B cell (primary cell): ENCODE results near the gene LRP1. TPM values are rescaled to one million over a fixed set of nuclear protein-coding genes. Genes with fewer than 3 reads are reported as not detected.

Experiments used
- ATAC-seq: fragments of 200-7000 bp; cut with Tn5 transposase; one replicate; pipeline ENCODE4 v1.10.0; 2021; ENCODE audit warnings: low read depth, mild to moderate bottlenecking, moderate number of reproducible peaks, moderate library complexity
- CTCF ChIA-PET: fragments of 350-600 bp; sonication (Branson Sonifier 250); formaldehyde crosslinking; loops from one replicate; lab custom pipeline; 2021; ENCODE audit warnings: antibody characterized with exemption, inconsistent platforms; lab: Charles Lee
- POLR2A ChIA-PET: fragments of 350-600 bp; sonication (Branson Sonifier 250); formaldehyde crosslinking; loops from one replicate; lab custom pipeline; 2021; ENCODE audit warnings: antibody characterized with exemption; lab: Charles Lee
- DNase-seq: peaks from one replicate; pipeline ENCODE4 v3.0.0; 2013
- H2AFZ ChIP-seq: 2 replicates; pipeline ENCODE4 v1.6.1; 2012; ENCODE audit warnings: mild to moderate bottlenecking, low read depth, low read length; ENCODE audit not compliant: insufficient read depth, poor library complexity, severe bottlenecking
- H3K27ac ChIP-seq, 2 donors: 1 replicate in 1 of 2; 2 replicates in 1 of 2; pipeline ENCODE4 v1.5.1; 2012 to 2013; ENCODE audit warnings: low read length in 2 of 2, mild to moderate bottlenecking in 2 of 2, moderate library complexity in 1 of 2
- H3K27me3 ChIP-seq, 4 experiments: fragments of 200-600 bp in 1 of 4; sonication (generic) in 1 of 4; replicated peaks in 1 of 4; 1 replicate in 2 of 4; 2 replicates in 2 of 4; pipeline versions ENCODE4 v1.6.1 to v1.7.0; 2013 to 2016; ENCODE audit warnings: low read length in 3 of 4, mild to moderate bottlenecking in 2 of 4, mixed read lengths in 1 of 4, moderate library complexity in 1 of 4; ENCODE audit not compliant: insufficient read depth in 4 of 4, control insufficient read depth in 3 of 4; ENCODE audit errors: control extremely low read depth in 1 of 4
- H3K36me3 ChIP-seq, 2 experiments: replicated peaks in 1 of 2; 1 replicate in 1 of 2; 2 replicates in 1 of 2; pipeline versions ENCODE4 v1.6.1 to v1.7.1; 2013; ENCODE audit warnings: low read length in 1 of 2; ENCODE audit not compliant: insufficient read depth in 2 of 2, control insufficient read depth in 1 of 2; ENCODE audit errors: control extremely low read depth in 1 of 2, extremely low read depth in 1 of 2
- H3K4me1 ChIP-seq, 2 donors: fragments of 200-600 bp in 1 of 2; sonication (generic) in 1 of 2; 1 replicate in 1 of 2; 2 replicates in 1 of 2; pipeline versions ENCODE4 v1.5.1 to v1.6.1; 2013 to 2017; ENCODE audit warnings: low read length in 2 of 2; ENCODE audit not compliant: control insufficient read depth in 2 of 2, insufficient read depth in 2 of 2
- H3K4me2 ChIP-seq: replicated peaks from 2 replicates; pipeline ENCODE3; 2012; ENCODE audit warnings: mild to moderate bottlenecking, low read depth, low read length; ENCODE audit not compliant: poor library complexity, severe bottlenecking
- H3K4me3 ChIP-seq, 5 experiments: fragments of 200-600 bp in 1 of 5; sonication (generic) in 1 of 5; 1 replicate in 3 of 5; 2 replicates in 2 of 5; pipeline versions ENCODE4 v1.5.1 to v1.7.0; 2011 to 2016; ENCODE audit warnings: low read length in 4 of 5, mild to moderate bottlenecking in 4 of 5, low read depth in 2 of 5, control low read depth in 1 of 5, moderate library complexity in 1 of 5; ENCODE audit not compliant: insufficient read depth in 1 of 5; ENCODE audit errors: control extremely low read depth in 1 of 5, extremely low read depth in 1 of 5
- H3K79me2 ChIP-seq: fragments of 200-600 bp; sonication (generic); one replicate; pipeline ENCODE4 v1.6.0; 2016; ENCODE audit warnings: low read length; ENCODE audit not compliant: control insufficient read depth, insufficient read depth
- H3K9ac ChIP-seq: fragments of 200-600 bp; sonication (generic); 2 replicates; pipeline ENCODE4 v1.6.1; 2017; ENCODE audit warnings: mild to moderate bottlenecking, low read length, moderate library complexity
- H3K9me3 ChIP-seq, 3 donors: one replicate each; pipeline versions ENCODE4 v1.6.1 to v1.7.1; 2013; ENCODE audit warnings: low read length in 2 of 3; ENCODE audit not compliant: control insufficient read depth in 2 of 3, insufficient read depth in 1 of 3; ENCODE audit errors: control extremely low read depth in 1 of 3
- H4K20me1 ChIP-seq: 2 replicates; pipeline ENCODE4 v1.6.0; 2012; ENCODE audit warnings: mild to moderate bottlenecking, low read length; ENCODE audit not compliant: insufficient read depth, control insufficient read depth, poor library complexity, severe bottlenecking
- H3K27ac Mint-ChIP-seq: one replicate; pipeline ENCODE4 v1.8.0; 2021; ENCODE audit warnings: mixed read lengths
- H3K27me3 Mint-ChIP-seq: one replicate; pipeline ENCODE4 v1.8.0; 2021; ENCODE audit warnings: mixed read lengths
- H3K4me1 Mint-ChIP-seq: one replicate; pipeline ENCODE4 v1.8.0; 2021; ENCODE audit warnings: mixed read lengths
- H3K4me3 Mint-ChIP-seq: one replicate; pipeline ENCODE4 v1.8.0; 2021; ENCODE audit warnings: mixed read lengths
- H3K9me3 Mint-ChIP-seq: one replicate; pipeline ENCODE4 v1.8.0; 2022; ENCODE audit warnings: mixed read lengths; ENCODE audit not compliant: insufficient read depth
- CTCF ChIP-seq: fragments of 200-600 bp; IDR thresholded peaks from one replicate; pipeline ENCODE4 v1.8.0; 2022; ENCODE audit warnings: antibody characterized with exemption, mild to moderate bottlenecking
- EZH2 ChIP-seq: IDR thresholded peaks from 2 replicates; pipeline ENCODE4 v1.6.1; 2012; ENCODE audit warnings: borderline replicate concordance, low read depth, mild to moderate bottlenecking, moderate library complexity, low read length; ENCODE audit not compliant: insufficient read depth, poor library complexity, severe bottlenecking
- WGBS: methylation state at CpG from one replicate; pipeline ENCODE4 v1.1.5; 2013; ENCODE audit warnings: missing lambda C conversion rate; ENCODE audit not compliant: insufficient coverage; 5-methylcytosine and 5-hydroxymethylcytosine counted together
- intact Hi-C: fragments of 100-400 bp; cut with micrococcal nuclease; formaldehyde crosslinking; loops from one replicate; pipeline ENCODE4 v1.10.0; 2022
- polyA plus RNA-seq: library from polyadenylated mRNA; depleted of rRNA; stranded (reverse); fragments of >200 nt; gene quantifications from 2 replicates; pipeline ENCODE4 v1.2.3, GENCODE V29; 2012
- total RNA-seq, 2 donors: library from RNA; stranded (reverse); fragments of 120-200 nt in 1 of 2; gene quantifications; 1 replicate in 1 of 2; 2 replicates in 1 of 2; pipeline versions ENCODE4 v1.2.3 to v1.2.4, GENCODE V29; 2013 to 2022

LRP1 gene
- total and polyA plus RNA-seq, 2 donors (not counting 1 experiment from before 2014, with no cell fraction given), result 2.0 to 4.1 TPM

- ATAC-seq (no peak), DNase-seq (no peak)
- H3K9me3 ChIP-seq, result peaks cover 0 to 11% (median 0%) of the 10 kb centered on the region in 3 donors
- peaks cover 0 to 37% of the 10 kb centered on the region in 2 experiments for H3K36me3 ChIP-seq
- H3K9ac ChIP-seq, result peak overlapping the region; percentile 6
- H3K27me3 ChIP-seq, result peaks cover 0 to 37% (median 14%) of the 10 kb centered on the region in 4 experiments
- H3K4me1 ChIP-seq, result peaks cover 72 to 89% of the 10 kb centered on the region in 2 donors
- Mint-ChIP-seq H3K4me3 (peak overlapping the region; percentile 88), H3K4me1 (peaks cover 91% of the 10 kb centered on the region), H3K27ac (peak overlapping the region; percentile 100), H3K9me3 (no peaks in the 10 kb centered on the region), H3K27me3 (peaks cover 12% of the 10 kb centered on the region)
- TF ChIP-seq CTCF (no peak), EZH2 (no peak)
- ChIA-PET CTCF (interaction anchor here (12.1 to 31.1 kb wide), 2 partner anchors 7 to 20 kb away, joined by 360 to 838 read pairs; partner anchors contain the start of genes NXPH4 and SHMT2), POLR2A (interaction anchor here (9.2 to 11.2 kb wide), 2 partner anchors 11 to 21 kb away, joined by 89 to 110 read pairs; partner anchors contain the start of gene NXPH4)
- peak overlapping the region; percentile 86 to 88 for H3K27ac ChIP-seq
- peaks cover 26% of the 10 kb centered on the region for H3K79me2 ChIP-seq
- intact Hi-C loops, result loop anchor here (10.0 kb wide), 1 partner anchor 481 kb away; the partner anchor contains the start of gene PRIM1
- 44% methylated on average over 5 of the region's 8 CpGs for WGBS
- H3K4me2 ChIP-seq, result peak overlapping the region; percentile 84
- peak overlapping the region in 2 of 5 experiments; percentile 3 to 15 for H3K4me3 ChIP-seq
- H2AFZ ChIP-seq, result no peak overlapping the region
- peaks cover 7% of the 10 kb centered on the region for H4K20me1 ChIP-seq
These were observed 107.4 kb downstream of the LRP1 start for GRCh38 chr12:57235728-57236131.
